Right ventricle myocardium inferior (tissue), 1 donor: ENCODE data around the gene PIEZO1. TPM values are rescaled to one million over a fixed set of nuclear protein-coding genes. Genes with fewer than 3 reads are reported as not detected.

ENCODE experiments used
- ATAC-seq: fragments of 200-7000 bp; cut with Tn5 transposase; one replicate; pipeline ENCODE4 v1.9.1; 2020; ENCODE audit warnings: mild to moderate bottlenecking, moderate library complexity
- DNase-seq: peaks from one replicate; pipeline ENCODE4 v3.0.0; 2021; ENCODE audit errors: missing footprints
- intact Hi-C: fragments of 100-400 bp; cut with DNase I; formaldehyde crosslinking; loops from one replicate; pipeline ENCODE4 v1.11.0; 2022
- total RNA-seq: library from RNA; stranded (reverse); fragmentation: NEBNext Ultra II Directional; extraction: Animal tissue kit (Norgen Biotek cat#: 25700); gene quantifications from one replicate; pipeline ENCODE4 v1.2.1, GENCODE V29; 2021
- donor health status: DM: no; HTN: yes; CAD: no; lungs with severe emphysema.

PIEZO1 gene
- total RNA-seq, 1 donor from 2014 or later, result 18.1 TPM

GRCh38 chr16:88744577-88745521, 40.2 kb downstream of the PIEZO1 start:
- intact Hi-C loops, result loop anchor here (2.0 kb wide), 1 partner anchor 40 kb away; the partner anchor contains the start of gene PIEZO1
- peak; percentile 58 for DNase-seq
- ATAC-seq, result no peak

- intact Hi-C loops, result loop anchor here (2.0 kb wide), 2 partner anchors 41 to 473 kb away; partner anchors contain the start of genes PIEZO1 and ZNF778
- peak; percentile 91 for DNase-seq
- ATAC-seq, result peak; percentile 60
Observed at GRCh38 chr16:88743693-88744576, 41.1 kb downstream of the PIEZO1 start.

- intact Hi-C loops, result loop anchor here (2.0 kb wide), 1 partner anchor 474 kb away; the partner anchor contains the start of gene ZNF778
- DNase-seq, result no peak
- no peak for ATAC-seq
Observed at GRCh38 chr16:88742896-88743605, 42.0 kb downstream of the PIEZO1 start.

GRCh38 chr16:88741368-88741767, 43.7 kb downstream of the PIEZO1 start:
- ATAC-seq (no peak), DNase-seq (no peak)
- intact Hi-C loops, result no loop called here

- ATAC-seq, result no peak
- DNase-seq, result no peak
- intact Hi-C loops, result no loop called here
Observed at GRCh38 chr16:88740727-88741055, 44.3 kb downstream of the PIEZO1 start.

GRCh38 chr16:88739977-88740726, 44.9 kb downstream of the PIEZO1 start:
- no peak for ATAC-seq
- no peak for DNase-seq
- intact Hi-C loops, result loop anchor here (5.0 kb wide), 2 partner anchors 117 to 427 kb away; partner anchors contain the start of genes GALNS and TRAPPC2L

- intact Hi-C loops, result loop anchor here (5.0 kb wide), 2 partner anchors 118 to 428 kb away; partner anchors contain the start of genes GALNS and TRAPPC2L
- DNase-seq, result no peak
- no peak for ATAC-seq
Observed at GRCh38 chr16:88739139-88739976, 45.7 kb downstream of the PIEZO1 start.

GRCh38 chr16:88738151-88739084, 46.6 kb downstream of the PIEZO1 start:
- peak; percentile 60 for DNase-seq
- no peak for ATAC-seq
- intact Hi-C loops, result loop anchor here (5.0 kb wide), 2 partner anchors 119 to 429 kb away; partner anchors contain the start of genes GALNS and TRAPPC2L

GRCh38 chr16:88737298-88738150, 47.5 kb downstream of the PIEZO1 start:
- peak; percentile 79 for ATAC-seq
- intact Hi-C loops, result loop anchor here (1.0 to 5.0 kb wide), 3 partner anchors 48 to 430 kb away; partner anchors contain the start of genes GALNS, PIEZO1 and TRAPPC2L
- DNase-seq, result peak; percentile 93

GRCh38 chr16:88736496-88736895, 48.5 kb downstream of the PIEZO1 start:
- ATAC-seq (no peak), DNase-seq (no peak)
- intact Hi-C loops, result loop anchor here (5.0 kb wide), 2 partner anchors 121 to 431 kb away; partner anchors contain the start of genes GALNS and TRAPPC2L

- ATAC-seq (no peak), DNase-seq (no peak)
Observed at GRCh38 chr16:88736088-88736487, 48.9 kb downstream of the PIEZO1 start.

GRCh38 chr16:88735616-88736015, 49.4 kb downstream of the PIEZO1 start:
- no peak for ATAC-seq
- intact Hi-C loops, result loop anchor here (5.0 kb wide), 2 partner anchors 122 to 432 kb away; partner anchors contain the start of genes GALNS and TRAPPC2L
- no peak for DNase-seq

More at GRCh38 chr16:88736088-88736487, 48.9 kb downstream of the PIEZO1 start:
- intact Hi-C loops, result loop anchor here (5.0 kb wide), 2 partner anchors 121 to 431 kb away; partner anchors contain the start of genes GALNS and TRAPPC2L

- intact Hi-C loops, result loop anchor here (5.0 kb wide), 2 partner anchors 122 to 432 kb away; partner anchors contain the start of genes GALNS and TRAPPC2L
- DNase-seq (no peak), ATAC-seq (no peak)
Observed at GRCh38 chr16:88735121-88735520, 49.9 kb downstream of the PIEZO1 start.

- intact Hi-C loops, result no loop called here
- DNase-seq, result no peak
- ATAC-seq, result no peak
Observed at GRCh38 chr16:88734361-88734728, 50.7 kb downstream of the PIEZO1 start.
